Gastrocnemius medialis (tissue), 4 donors: ENCODE measurements around the gene RABGEF1.

Source experiments
- POLR2A ChIP-seq, 2 donors: fragments of 450-650 bp; IDR thresholded peaks; one replicate each; pipeline ENCODE4 v1.6.1; 2017; ENCODE audit warnings: antibody characterized with exemption in 2 of 2, mild to moderate bottlenecking in 2 of 2, moderate library complexity in 2 of 2
- TF ChIP-seq, protein P1 (sequence below), 5 experiments: fragments of 450-650 bp in 3 of 5; fragments of 200-600 bp in 2 of 5; sonication (generic) in 2 of 5; IDR thresholded peaks in 4 of 5; conservative IDR thresholded peaks in 1 of 5; 1 replicate in 4 of 5; 2 replicates in 1 of 5; pipeline ENCODE4 v1.5.1; 2016 to 2019; ENCODE audit warnings: antibody characterized with exemption in 5 of 5, mild to moderate bottlenecking in 3 of 5, moderate library complexity in 3 of 5

DNA sequence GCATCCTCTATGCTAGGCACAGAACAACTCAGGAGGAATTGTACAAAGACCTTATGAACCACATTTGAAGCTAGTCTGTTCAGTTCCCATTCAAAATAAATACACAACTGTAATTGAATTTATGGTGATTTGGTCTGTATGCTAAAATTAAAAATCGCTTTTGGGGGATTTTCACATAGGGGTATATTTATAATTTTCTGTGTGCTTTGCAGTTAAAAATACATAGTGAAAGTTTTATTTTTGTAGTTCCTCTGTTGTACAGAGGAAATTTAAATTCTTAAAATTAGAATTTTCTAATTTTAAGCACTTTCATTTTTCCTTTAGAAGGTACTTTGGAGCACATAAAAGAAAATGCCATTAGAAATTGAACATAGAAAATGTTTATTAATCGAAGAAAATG is 6.9 kb downstream of the RABGEF1 start:
- TF ChIP-seq, protein P1, sequence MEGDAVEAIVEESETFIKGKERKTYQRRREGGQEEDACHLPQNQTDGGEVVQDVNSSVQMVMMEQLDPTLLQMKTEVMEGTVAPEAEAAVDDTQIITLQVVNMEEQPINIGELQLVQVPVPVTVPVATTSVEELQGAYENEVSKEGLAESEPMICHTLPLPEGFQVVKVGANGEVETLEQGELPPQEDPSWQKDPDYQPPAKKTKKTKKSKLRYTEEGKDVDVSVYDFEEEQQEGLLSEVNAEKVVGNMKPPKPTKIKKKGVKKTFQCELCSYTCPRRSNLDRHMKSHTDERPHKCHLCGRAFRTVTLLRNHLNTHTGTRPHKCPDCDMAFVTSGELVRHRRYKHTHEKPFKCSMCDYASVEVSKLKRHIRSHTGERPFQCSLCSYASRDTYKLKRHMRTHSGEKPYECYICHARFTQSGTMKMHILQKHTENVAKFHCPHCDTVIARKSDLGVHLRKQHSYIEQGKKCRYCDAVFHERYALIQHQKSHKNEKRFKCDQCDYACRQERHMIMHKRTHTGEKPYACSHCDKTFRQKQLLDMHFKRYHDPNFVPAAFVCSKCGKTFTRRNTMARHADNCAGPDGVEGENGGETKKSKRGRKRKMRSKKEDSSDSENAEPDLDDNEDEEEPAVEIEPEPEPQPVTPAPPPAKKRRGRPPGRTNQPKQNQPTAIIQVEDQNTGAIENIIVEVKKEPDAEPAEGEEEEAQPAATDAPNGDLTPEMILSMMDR (IDR thresholded peaks at IDR 0.05 in 4 of 5, conservative IDR thresholded peaks at IDR 0.05 in 1 of 5), result no peak
- TF ChIP-seq POLR2A (IDR thresholded peaks at IDR 0.05), result no peak
